ENCODE results near the gene IQSEC1.

DNA sequence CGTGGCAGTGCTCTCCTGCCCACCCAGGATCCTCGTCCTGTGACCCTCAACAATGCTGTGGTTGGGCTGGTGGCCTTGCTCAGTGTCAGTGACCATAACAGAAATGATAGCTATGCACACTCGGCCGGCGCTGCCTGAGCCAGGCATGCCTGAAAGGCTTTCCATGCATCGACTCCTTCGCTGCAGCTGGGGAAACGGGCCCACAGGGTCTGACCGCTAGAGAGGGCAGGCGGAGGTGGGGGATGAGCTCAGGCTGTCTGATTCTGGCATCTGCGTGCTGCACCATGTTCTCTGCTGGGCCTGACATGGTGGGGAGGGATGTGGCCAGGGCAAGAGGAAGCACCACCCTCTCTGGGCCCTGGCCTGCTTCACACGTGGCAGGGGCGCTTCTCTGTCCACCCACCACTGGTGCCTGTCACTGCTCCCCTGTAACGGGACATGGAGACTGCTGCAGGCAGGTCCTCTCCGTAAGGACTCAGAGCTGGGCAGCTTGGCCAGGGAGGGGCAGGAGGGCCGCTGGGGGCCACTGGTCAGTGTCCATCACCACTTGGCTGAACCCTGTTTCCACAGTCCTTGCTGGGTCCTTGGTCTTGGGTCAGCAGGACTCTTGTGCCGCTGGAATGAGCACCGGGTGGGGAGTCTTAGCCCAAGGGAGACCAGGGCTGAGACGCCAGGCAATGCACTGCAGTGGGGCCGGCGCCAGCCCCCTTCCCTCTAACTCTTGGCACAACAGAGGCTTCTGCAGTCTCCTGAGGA lies 167.7 kb downstream of the IQSEC1 start:
- TF ChIP-seq, protein P1, sequence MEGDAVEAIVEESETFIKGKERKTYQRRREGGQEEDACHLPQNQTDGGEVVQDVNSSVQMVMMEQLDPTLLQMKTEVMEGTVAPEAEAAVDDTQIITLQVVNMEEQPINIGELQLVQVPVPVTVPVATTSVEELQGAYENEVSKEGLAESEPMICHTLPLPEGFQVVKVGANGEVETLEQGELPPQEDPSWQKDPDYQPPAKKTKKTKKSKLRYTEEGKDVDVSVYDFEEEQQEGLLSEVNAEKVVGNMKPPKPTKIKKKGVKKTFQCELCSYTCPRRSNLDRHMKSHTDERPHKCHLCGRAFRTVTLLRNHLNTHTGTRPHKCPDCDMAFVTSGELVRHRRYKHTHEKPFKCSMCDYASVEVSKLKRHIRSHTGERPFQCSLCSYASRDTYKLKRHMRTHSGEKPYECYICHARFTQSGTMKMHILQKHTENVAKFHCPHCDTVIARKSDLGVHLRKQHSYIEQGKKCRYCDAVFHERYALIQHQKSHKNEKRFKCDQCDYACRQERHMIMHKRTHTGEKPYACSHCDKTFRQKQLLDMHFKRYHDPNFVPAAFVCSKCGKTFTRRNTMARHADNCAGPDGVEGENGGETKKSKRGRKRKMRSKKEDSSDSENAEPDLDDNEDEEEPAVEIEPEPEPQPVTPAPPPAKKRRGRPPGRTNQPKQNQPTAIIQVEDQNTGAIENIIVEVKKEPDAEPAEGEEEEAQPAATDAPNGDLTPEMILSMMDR (IDR thresholded peaks at IDR 0.05): no peak
- no peak for TF ChIP-seq POLR2AphosphoS5 (IDR thresholded peaks at IDR 0.05)
- TF ChIP-seq EP300 (IDR thresholded peaks at IDR 0.05): no peak
- no peak for TF ChIP-seq POLR2A (IDR thresholded peaks at IDR 0.05; ENCODE audit: low read depth)
